Lung (tissue), 12 donors: Measurements from ENCODE around the gene CNIH3. TPM values are rescaled to one million over a fixed set of nuclear protein-coding genes. Genes with fewer than 3 reads are reported as not detected.

ENCODE experiments used
- ATAC-seq: fragments of 200-7000 bp; cut with Tn5 transposase; one replicate; pipeline ENCODE4 v1.9.1; 2020; ENCODE audit warnings: moderate number of reproducible peaks; ENCODE audit not compliant: insufficient read depth, low FRiP score
- DNase-seq, 3 donors: peaks; one replicate each; pipeline ENCODE4 v3.0.0-alpha.2; 2013 to 2017
- H3K27ac ChIP-seq, 2 donors: one replicate each; pipeline ENCODE4 v1.5.1; 2013; ENCODE audit warnings: mild to moderate bottlenecking in 2 of 2, moderate library complexity in 2 of 2, control low read depth in 1 of 2, inconsistent platforms in 1 of 2, low read depth in 1 of 2, low read length in 1 of 2
- H3K27me3 ChIP-seq, 3 donors: one replicate each; pipeline ENCODE4 v1.5.1; 2013; ENCODE audit warnings: low read length in 2 of 3; ENCODE audit not compliant: control insufficient read depth in 3 of 3, insufficient read depth in 3 of 3
- H3K36me3 ChIP-seq, 4 donors: one replicate each; pipeline ENCODE4 v1.5.1; 2013; ENCODE audit warnings: low read length in 4 of 4, mild to moderate bottlenecking in 1 of 4, moderate library complexity in 1 of 4; ENCODE audit not compliant: control insufficient read depth in 4 of 4, insufficient read depth in 4 of 4
- H3K4me1 ChIP-seq, 5 donors: one replicate each; pipeline ENCODE4 v1.5.1; 2013; ENCODE audit warnings: low read length in 5 of 5, mild to moderate bottlenecking in 2 of 5, moderate library complexity in 1 of 5; ENCODE audit not compliant: control insufficient read depth in 5 of 5, insufficient read depth in 5 of 5
- H3K4me3 ChIP-seq: one replicate; pipeline ENCODE4 v1.5.1; 2013; ENCODE audit warnings: mild to moderate bottlenecking, control low read depth, moderate library complexity
- H3K9ac ChIP-seq, 2 donors: one replicate each; pipeline ENCODE4 v1.5.1; 2013; ENCODE audit warnings: low read length in 2 of 2, control low read depth in 1 of 2; ENCODE audit not compliant: insufficient read depth in 1 of 2
- H3K9me3 ChIP-seq, 4 donors: one replicate each; pipeline ENCODE4 v1.5.1; 2013; ENCODE audit warnings: low read length in 3 of 4, mild to moderate bottlenecking in 1 of 4, moderate library complexity in 1 of 4; ENCODE audit not compliant: control insufficient read depth in 4 of 4, insufficient read depth in 3 of 4
- CTCF ChIP-seq: IDR thresholded peaks from 2 replicates; pipeline ENCODE4 v1.5.1; 2012; ENCODE audit warnings: mild to moderate bottlenecking; ENCODE audit errors: control extremely low read depth, extremely low read depth
- WGBS, 2 donors: extraction: QIAGEN DNeasy Blood & Tissue Kit; methylation state at CpG; one replicate each; pipeline ENCODE4 v1.1.7; 2013; 5-methylcytosine and 5-hydroxymethylcytosine counted together
- polyA plus RNA-seq, 2 donors: library from polyadenylated mRNA; stranded (reverse); fragments of 200-250 nt; gene quantifications; one replicate each; pipeline ENCODE4 v1.2.1, GENCODE V29; 2013
- total RNA-seq, 2 donors: library from RNA; depleted of rRNA in 1 of 2; stranded (reverse); fragments of >200 nt in 1 of 2; gene quantifications; one replicate each; pipeline ENCODE4 v1.2.1, GENCODE V29; 2014 to 2021
- donor health status: control.
- donor health status: control.
- donor health status: Bipolar disorder and iron deficiency.
- donor health status: healthy.
- donor health status: DM: yes; HTN: yes; CAD: no.

CNIH3 gene
- total and polyA plus RNA-seq, 4 donors = 0.70 to 5.2 (median 2.9) TPM

GRCh38 chr1:224747578-224747977 is 131.5 kb downstream of the CNIH3 start:
- DNase-seq (peak; percentile 35 to 46 (median 37)), ATAC-seq (no peak)
- Histone ChIP-seq H3K27ac (no peak overlapping the region), H3K27me3 (no peaks in the 10 kb centered on the region), H3K9ac (no peak overlapping the region), H3K4me1 (no peaks in the 10 kb centered on the region), H3K9me3 (no peaks in the 10 kb centered on the region), H3K4me3 (no peak overlapping the region), H3K36me3 (no peaks in the 10 kb centered on the region)
- 35% methylated on average over 4 of the region's 4 CpGs for WGBS, 2 donors
- TF ChIP-seq CTCF = no peak

GRCh38 chr1:224749916-224750315 is 133.8 kb downstream of the CNIH3 start:
- H3K36me3 ChIP-seq = no peaks in the 10 kb centered on the region
- 71 to 80% methylated on average over 4 of the region's 4 CpGs for WGBS, 2 donors
- DNase-seq = no peak

GRCh38 chr1:224751624-224752311 is 135.7 kb downstream of the CNIH3 start:
- Histone ChIP-seq H3K9me3 (no peaks in the 10 kb centered on the region), H3K9ac (no peak overlapping the region), H3K36me3 (no peaks in the 10 kb centered on the region), H3K27ac (no peak overlapping the region), H3K4me3 (no peak overlapping the region), H3K4me1 (no peaks in the 10 kb centered on the region), H3K27me3 (no peaks in the 10 kb centered on the region)
- 75 to 82% methylated on average over 6 of the region's 6 CpGs for WGBS, 2 donors
- no peak for DNase-seq
- TF ChIP-seq CTCF = no peak
- no peak for ATAC-seq

More at GRCh38 chr1:224749916-224750315, 133.8 kb downstream of the CNIH3 start:
- H3K4me3 ChIP-seq = no peak overlapping the region
- no peak overlapping the region for H3K9ac ChIP-seq
- no peaks in the 10 kb centered on the region for H3K27me3 ChIP-seq
- no peaks in the 10 kb centered on the region for H3K9me3 ChIP-seq
- no peak for TF ChIP-seq CTCF
- H3K4me1 ChIP-seq = no peaks in the 10 kb centered on the region
- H3K27ac ChIP-seq = no peak overlapping the region
- no peak for ATAC-seq

- no peak for TF ChIP-seq CTCF
- no peak for DNase-seq
- Histone ChIP-seq H3K9ac (no peak overlapping the region), H3K27ac (no peak overlapping the region), H3K4me3 (no peak overlapping the region), H3K4me1 (no peaks in the 10 kb centered on the region), H3K36me3 (no peaks in the 10 kb centered on the region), H3K9me3 (peaks cover 0 to 2% (median 0%) of the 10 kb centered on the region in 4 donors), H3K27me3 (no peaks in the 10 kb centered on the region)
- WGBS, 2 donors = 88 to 92% methylated on average over 1 of the region's 1 CpG
- no peak for ATAC-seq
Observed at GRCh38 chr1:224753491-224753890, 137.4 kb downstream of the CNIH3 start.
